Caco-2 (cell line): ENCODE measurements around the gene GGA1. TPM values are rescaled to one million over a fixed set of nuclear protein-coding genes. Genes with fewer than 3 reads are reported as not detected.

Source experiments
- BruUV-seq: library from RNA; stranded (reverse); fragments of 400-500 nt; replicated peaks from 2 replicates; lab custom pipeline; 2021; lab: Mats Ljungman, UMichigan
- CTCF ChIA-PET: fragments of 300-600 bp; sonication (Branson Sonifier 250); formaldehyde crosslinking; loops from one replicate; lab custom pipeline; 2022; ENCODE audit warnings: antibody characterized with exemption; lab: Charles Lee
- POLR2A ChIA-PET: fragments of 300-600 bp; sonication (Branson Sonifier 250); formaldehyde crosslinking; loops from one replicate; lab custom pipeline; 2022; ENCODE audit warnings: antibody characterized with exemption; lab: Charles Lee
- DNase-seq, 2 experiments: peaks; one replicate each; pipeline versions ENCODE4 v3.0.0 to v3.0.0-alpha.2; 2020 to 2022
- H3K27me3 ChIP-seq: replicated peaks from 2 replicates; pipeline ENCODE4 v1.6.0; 2011; ENCODE audit warnings: low read length; ENCODE audit not compliant: control insufficient read depth, insufficient read depth
- H3K36me3 ChIP-seq: 2 replicates; pipeline ENCODE4 v1.5.1; 2011; ENCODE audit warnings: low read length; ENCODE audit not compliant: control insufficient read depth, insufficient read depth
- H3K4me1 ChIP-seq: fragments of 250-450 bp; sonication (Bioruptor Pico); 2 replicates; pipeline ENCODE4 v1.5.1; 2020; ENCODE audit warnings: mild to moderate bottlenecking
- H3K4me3 ChIP-seq: 2 replicates; pipeline ENCODE4 v1.5.1; 2011; ENCODE audit warnings: low read depth, mild to moderate bottlenecking, control low read depth, low read length
- H3K9me3 ChIP-seq: fragments of 250-450 bp; sonication (Bioruptor Pico); 2 replicates; pipeline ENCODE4 v1.5.1; 2020; ENCODE audit warnings: mild to moderate bottlenecking, moderate library complexity
- H3K27ac Mint-ChIP-seq: one replicate; pipeline ENCODE4 v1.8.0; 2022; ENCODE audit warnings: mixed read lengths; ENCODE audit not compliant: unreplicated experiment
- H3K27me3 Mint-ChIP-seq: one replicate; pipeline ENCODE4 v1.8.0; 2022; ENCODE audit warnings: mixed read lengths; ENCODE audit not compliant: insufficient read depth, unreplicated experiment
- H3K36me3 Mint-ChIP-seq: one replicate; pipeline ENCODE4 v1.8.0; 2022; ENCODE audit warnings: mild to moderate bottlenecking, mixed read lengths; ENCODE audit not compliant: insufficient read depth, unreplicated experiment
- H3K4me1 Mint-ChIP-seq: one replicate; pipeline ENCODE4 v1.8.0; 2022; ENCODE audit warnings: low read depth, mixed read lengths; ENCODE audit not compliant: unreplicated experiment
- H3K4me3 Mint-ChIP-seq: one replicate; pipeline ENCODE4 v1.8.0; 2022; ENCODE audit warnings: mild to moderate bottlenecking, moderate library complexity, mixed read lengths; ENCODE audit not compliant: unreplicated experiment
- H3K9me3 Mint-ChIP-seq: one replicate; pipeline ENCODE4 v1.8.0; 2022; ENCODE audit warnings: mixed read lengths; ENCODE audit not compliant: unreplicated experiment
- intact Hi-C: fragments of 100-400 bp; cut with micrococcal nuclease; formaldehyde crosslinking; loops from one replicate; pipeline ENCODE4 v1.10.0; 2022; ENCODE audit not compliant: unreplicated experiment
- total RNA-seq: library from RNA; stranded (reverse); gene quantifications from 2 replicates; pipeline ENCODE4 v1.2.3, GENCODE V29; 2022
- TF ChIP-seq, protein P1 (sequence below), 2 experiments: fragments of 200-600 bp in 1 of 2; IDR thresholded peaks; 1 replicate in 1 of 2; 2 replicates in 1 of 2; pipeline versions ENCODE4 v1.5.1 to v1.8.0; 2011 to 2022; ENCODE audit warnings: antibody characterized with exemption in 1 of 2, control low read depth in 1 of 2, inconsistent platforms in 1 of 2, low read depth in 1 of 2, low read length in 1 of 2, mild to moderate bottlenecking in 1 of 2, moderate library complexity in 1 of 2; ENCODE audit not compliant: insufficient read depth in 1 of 2, severe bottlenecking in 1 of 2, unreplicated experiment in 1 of 2

GGA1 gene
- total RNA-seq, 1 experiment from 2014 or later = 65.7 TPM

- no peaks in the 10 kb centered on the region for H3K9me3 Mint-ChIP-seq
- intact Hi-C loops = no loop called here
- ChIA-PET POLR2A (interaction anchor here (0.6 to 1.1 kb wide), 5 partner anchors 13 to 65 kb away, joined by 3 to 7 read pairs (median 6); partner anchors contain the start of gene LGALS2), CTCF (interaction anchor here (0.9 to 1.2 kb wide), 3 partner anchors 9 to 32 kb away, joined by 3 to 4 read pairs (median 3); no protein-coding TSS in a partner anchor)
- H3K36me3 Mint-ChIP-seq = peaks cover 38% of the 10 kb centered on the region
- peak within 1 kb of the TSS; percentile 70 for H3K27ac Mint-ChIP-seq
- H3K4me3 Mint-ChIP-seq = peak within 1 kb of the TSS; percentile 76
- DNase-seq = peak; percentile 64 to 75
- peaks cover 31% of the 10 kb centered on the region for H3K4me1 Mint-ChIP-seq
- Histone ChIP-seq H3K4me1 (peaks cover 50% of the 10 kb centered on the region), H3K27me3 (no peaks in the 10 kb centered on the region), H3K36me3 (no peaks in the 10 kb centered on the region), H3K9me3 (no peaks in the 10 kb centered on the region), H3K4me3 (peak within 1 kb of the TSS; percentile 81)
- no peaks in the 10 kb centered on the region for H3K27me3 Mint-ChIP-seq
- BruUV-seq = TSS peak; percentile 67
- TF ChIP-seq, protein P1, sequence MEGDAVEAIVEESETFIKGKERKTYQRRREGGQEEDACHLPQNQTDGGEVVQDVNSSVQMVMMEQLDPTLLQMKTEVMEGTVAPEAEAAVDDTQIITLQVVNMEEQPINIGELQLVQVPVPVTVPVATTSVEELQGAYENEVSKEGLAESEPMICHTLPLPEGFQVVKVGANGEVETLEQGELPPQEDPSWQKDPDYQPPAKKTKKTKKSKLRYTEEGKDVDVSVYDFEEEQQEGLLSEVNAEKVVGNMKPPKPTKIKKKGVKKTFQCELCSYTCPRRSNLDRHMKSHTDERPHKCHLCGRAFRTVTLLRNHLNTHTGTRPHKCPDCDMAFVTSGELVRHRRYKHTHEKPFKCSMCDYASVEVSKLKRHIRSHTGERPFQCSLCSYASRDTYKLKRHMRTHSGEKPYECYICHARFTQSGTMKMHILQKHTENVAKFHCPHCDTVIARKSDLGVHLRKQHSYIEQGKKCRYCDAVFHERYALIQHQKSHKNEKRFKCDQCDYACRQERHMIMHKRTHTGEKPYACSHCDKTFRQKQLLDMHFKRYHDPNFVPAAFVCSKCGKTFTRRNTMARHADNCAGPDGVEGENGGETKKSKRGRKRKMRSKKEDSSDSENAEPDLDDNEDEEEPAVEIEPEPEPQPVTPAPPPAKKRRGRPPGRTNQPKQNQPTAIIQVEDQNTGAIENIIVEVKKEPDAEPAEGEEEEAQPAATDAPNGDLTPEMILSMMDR (IDR thresholded peaks at IDR 0.05; ENCODE audit: insufficient read depth in 1 of 2, low read depth in 1 of 2, low read length in 1 of 2, severe bottlenecking in 1 of 2, unreplicated experiment in 1 of 2) = no peak
Observed at GRCh38 chr22:37559901-37560607, 48.6 kb upstream of the GGA1 start, which contains the start of gene CDC42EP1. Gene CDC42EP1 (plus strand): TSS chr22:37560480. CDS start chr22:37566350, 5,870 bp downstream.

DNA sequence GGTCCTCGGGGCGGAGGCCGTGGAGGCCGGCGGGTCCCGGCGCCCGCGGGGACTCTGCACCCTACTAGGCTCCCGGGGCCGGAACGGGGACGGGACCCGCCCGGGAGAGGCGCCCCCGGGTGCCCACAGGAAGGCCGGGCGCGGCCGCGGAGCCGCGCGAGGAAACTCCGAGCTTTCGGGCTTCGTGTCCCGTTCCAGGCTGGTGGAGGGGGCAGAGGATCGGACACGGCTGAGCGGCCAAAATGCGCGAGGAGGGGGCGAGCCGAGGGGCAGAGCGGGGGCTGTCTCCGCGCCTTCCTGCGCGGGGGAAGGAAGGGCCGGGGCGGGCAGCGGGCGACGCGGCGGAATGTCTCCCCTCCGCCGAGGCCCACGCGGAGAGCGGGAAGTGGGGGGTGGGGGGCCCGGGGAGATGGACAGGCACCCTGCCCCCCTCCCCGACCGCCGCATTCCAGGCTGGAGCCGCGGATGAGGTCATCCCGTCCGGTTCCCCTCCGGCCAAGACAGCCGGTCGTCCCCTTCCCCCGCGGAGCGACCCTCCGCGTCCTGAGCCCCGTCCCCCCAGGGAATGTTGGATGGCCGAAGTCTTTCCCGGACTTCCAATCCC lies 47.9 kb upstream of the GGA1 start:
- Mint-ChIP-seq H3K36me3 (peaks cover 42% of the 10 kb centered on the region), H3K27me3 (no peaks in the 10 kb centered on the region), H3K4me3 (peak overlapping the region; percentile 76), H3K4me1 (peaks cover 30% of the 10 kb centered on the region), H3K27ac (peak overlapping the region; percentile 70), H3K9me3 (no peaks in the 10 kb centered on the region)
- ChIA-PET CTCF (interaction anchor here (1.2 to 1.4 kb wide), 4 partner anchors 15 to 32 kb away, joined by 4 to 10 read pairs (median 6); partner anchors contain the start of gene LGALS2), POLR2A (interaction anchor here (1.0 to 1.1 kb wide), 3 partner anchors 14 to 47 kb away, joined by 3 to 7 read pairs (median 6); no protein-coding TSS in a partner anchor)
- Histone ChIP-seq H3K4me1 (peaks cover 50% of the 10 kb centered on the region), H3K4me3 (peak overlapping the region; percentile 81), H3K36me3 (no peaks in the 10 kb centered on the region), H3K9me3 (no peaks in the 10 kb centered on the region), H3K27me3 (no peaks in the 10 kb centered on the region)
- DNase-seq = peak; percentile 59 to 60
- TF ChIP-seq, protein P1 (IDR thresholded peaks at IDR 0.05; ENCODE audit: insufficient read depth in 1 of 2, low read depth in 1 of 2, low read length in 1 of 2, severe bottlenecking in 1 of 2, unreplicated experiment in 1 of 2) = no peak
- intact Hi-C loops = loop anchor here (1.0 kb wide), 1 partner anchor 15 kb away; no protein-coding TSS in a partner anchor
- BruUV-seq = no TSS peak
